Kidney (tissue), 14 donors: ENCODE measurements around the gene NHS. TPM values are rescaled to one million over a fixed set of nuclear protein-coding genes. Genes with fewer than 3 reads are reported as not detected.

Experiments used
- DNase-seq, 5 donors: peaks; one replicate each; pipeline ENCODE4 v3.0.0-alpha.2; 2013 to 2020
- FAIRE-seq: peaks from 2 replicates; lab custom pipeline; 2012; peaks lifted over from hg19 to GRCh38; lab: Jason Lieb, UNC
- H3K27ac ChIP-seq, 2 donors: one replicate each; pipeline ENCODE4 v1.7.0; 2013; ENCODE audit warnings: low read depth in 2 of 2, low read length in 2 of 2, inconsistent platforms in 1 of 2
- H3K27me3 ChIP-seq: one replicate; pipeline ENCODE4 v1.7.1; 2013; ENCODE audit warnings: low read length, inconsistent platforms; ENCODE audit not compliant: control insufficient read depth, insufficient read depth
- H3K36me3 ChIP-seq, 3 donors: one replicate each; pipeline versions ENCODE4 v1.7.0 to v1.7.1; 2013; ENCODE audit warnings: low read length in 3 of 3, control low read depth in 1 of 3, inconsistent platforms in 1 of 3; ENCODE audit not compliant: insufficient read depth in 3 of 3, control insufficient read depth in 2 of 3
- H3K4me1 ChIP-seq, 3 donors: one replicate each; pipeline versions ENCODE4 v1.7.0 to v1.7.1; 2013; ENCODE audit warnings: low read length in 3 of 3, inconsistent platforms in 1 of 3, low read depth in 1 of 3; ENCODE audit not compliant: control insufficient read depth in 2 of 3, insufficient read depth in 2 of 3
- H3K4me3 ChIP-seq, 3 donors: one replicate each; pipeline versions ENCODE4 v1.7.0 to v1.8.1; 2013; ENCODE audit warnings: low read length in 3 of 3, control low read depth in 1 of 3, inconsistent platforms in 1 of 3
- H3K9ac ChIP-seq, 3 donors: one replicate each; pipeline versions ENCODE4 v1.7.0 to v1.7.1; 2013; ENCODE audit warnings: low read length in 3 of 3, control low read depth in 1 of 3, inconsistent platforms in 1 of 3
- H3K9me3 ChIP-seq, 3 donors: one replicate each; pipeline versions ENCODE4 v1.7.0 to v1.7.1; 2013; ENCODE audit warnings: low read length in 3 of 3, control low read depth in 1 of 3, inconsistent platforms in 1 of 3; ENCODE audit not compliant: control insufficient read depth in 2 of 3, insufficient read depth in 1 of 3
- CTCF ChIP-seq: IDR thresholded peaks from 3 replicates; pipeline ENCODE4 v1.5.1; 2012; ENCODE audit warnings: mild to moderate bottlenecking, moderate library complexity, borderline replicate concordance; ENCODE audit not compliant: insufficient read depth; ENCODE audit errors: extremely low read depth
- intact Hi-C: fragments of 100-400 bp; cut with DNase I; formaldehyde crosslinking; loops from one replicate; pipeline ENCODE4 v1.11.1; 2022
- polyA plus RNA-seq: library from polyadenylated mRNA; stranded (reverse); fragments of 350-450 nt; fragmentation: Illumina TruSeq; extraction: RNeasy Lipid Tissue Mini Kit (QIAGEN cat#74804); gene quantifications from one replicate; pipeline ENCODE4 v1.2.3, GENCODE V29; 2014; ENCODE audit warnings: low read depth, low replicate concordance; ENCODE audit not compliant: insufficient read depth
- total RNA-seq: library from RNA; stranded (reverse); fragmentation: NEBNext Ultra II Directional; extraction: Animal tissue kit (Norgen Biotek cat#: 25700); gene quantifications from one replicate; pipeline ENCODE4 v1.2.1, GENCODE V29; 2021
- donor health status: control.
- donor health status: control.
- donor health status: control.
- donor health status: control.
- donor health status: control.
- donor health status: DM: yes; HTN: yes; CAD: no.
- donor health status: Normal renal cell carcinoma (clear cell type).

The NHS gene
- total and polyA plus RNA-seq, 2 donors from 2014 or later, result 3.1 to 28.9 TPM

- H3K27ac ChIP-seq, result peak overlapping the region; percentile 80 to 86
- H3K4me1 ChIP-seq, result no peaks in the 10 kb centered on the region
- intact Hi-C loops, result no loop called here
- H3K27me3 ChIP-seq, result no peaks in the 10 kb centered on the region
- FAIRE-seq (no peak), DNase-seq (peak; percentile 35 to 80 (median 51))
- H3K4me3 ChIP-seq, result peak overlapping the region; percentile 68 to 86 (median 82)
- H3K36me3 ChIP-seq, result no peaks in the 10 kb centered on the region
- TF ChIP-seq CTCF, result no peak
- H3K9ac ChIP-seq, result peak overlapping the region; percentile 45 to 84 (median 80)
- H3K9me3 ChIP-seq, result no peaks in the 10 kb centered on the region
Observed at GRCh38 chrX:17377091-17377717, 2.2 kb downstream of the NHS start.

DNA sequence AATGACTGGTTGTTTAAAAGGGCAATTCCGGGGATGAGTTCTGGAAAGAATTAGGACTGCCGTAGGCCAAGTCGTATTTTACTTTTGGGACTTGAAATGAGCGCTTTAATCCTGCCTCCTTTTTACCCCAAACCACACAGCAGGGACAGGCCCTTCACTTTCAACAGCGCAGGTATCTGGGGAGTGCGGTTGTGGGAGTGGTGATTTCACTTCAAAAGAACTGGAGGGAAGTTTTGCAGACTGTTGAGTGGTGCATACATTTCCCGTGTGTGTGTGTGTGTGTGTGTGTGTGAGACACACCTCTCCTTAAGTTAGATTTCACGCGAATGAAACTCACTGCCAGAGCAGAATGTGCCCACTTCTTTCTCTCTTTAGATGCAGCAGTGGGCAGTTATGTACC, 2.8 kb downstream of the NHS start:
- Histone ChIP-seq H3K9ac (peak overlapping the region in 1 of 3 donors; percentile 84), H3K9me3 (no peaks in the 10 kb centered on the region), H3K36me3 (peaks cover 0 to 3% (median 0%) of the 10 kb centered on the region in 3 donors), H3K4me3 (peak overlapping the region; percentile 59 to 82 (median 68)), H3K27ac (peak overlapping the region; percentile 80 to 86), H3K4me1 (no peaks in the 10 kb centered on the region), H3K27me3 (no peaks in the 10 kb centered on the region)
- intact Hi-C loops, result no loop called here
- no peak for TF ChIP-seq CTCF
- FAIRE-seq (no peak), DNase-seq (peak in 1 of 5 donors; percentile 25)

- no peak for FAIRE-seq
- H3K36me3 ChIP-seq, result peaks cover 0 to 4% (median 0%) of the 10 kb centered on the region in 3 donors
Observed at GRCh38 chrX:17380221-17380620, 5.2 kb downstream of the NHS start.

More at GRCh38 chrX:17380221-17380620, 5.2 kb downstream of the NHS start:
- Histone ChIP-seq H3K27ac (no peak overlapping the region), H3K9me3 (no peaks in the 10 kb centered on the region), H3K4me1 (peaks cover 0 to 2% (median 0%) of the 10 kb centered on the region in 3 donors), H3K27me3 (no peaks in the 10 kb centered on the region), H3K4me3 (no peak overlapping the region), H3K9ac (no peak overlapping the region)
- TF ChIP-seq CTCF, result no peak
- no peak for DNase-seq
- intact Hi-C loops, result no loop called here
